IMR-90 (cell line): ENCODE measurements around the gene FBXW10B. TPM values are rescaled to one million over a fixed set of nuclear protein-coding genes. Genes with fewer than 3 reads are reported as not detected.

Source experiments
- ATAC-seq: fragments of 200-7000 bp; cut with Tn5 transposase; 2 replicates; pipeline ENCODE4 v1.9.1; 2020; ENCODE audit warnings: low read depth, mild to moderate bottlenecking, moderate library complexity
- BruUV-seq: library from RNA; stranded (reverse); fragments of 400-500 nt; replicated peaks from 2 replicates; lab custom pipeline; 2021; lab: Mats Ljungman, UMichigan
- CTCF ChIA-PET: fragments of 300-600 bp; formaldehyde crosslinking; extraction: SDS; loops from one replicate; lab custom pipeline; 2021; ENCODE audit warnings: antibody characterized with exemption; lab: Yijun Ruan, JAX
- POLR2A ChIA-PET: fragments of 300-600 bp; sonication (Branson Sonifier 250); formaldehyde crosslinking; loops from one replicate; lab custom pipeline; 2022; ENCODE audit warnings: antibody characterized with exemption; ENCODE audit not compliant: unreplicated experiment; lab: Charles Lee
- DNase-seq: peaks from one replicate; pipeline ENCODE4 v3.0.0; 2013
- H2AFZ ChIP-seq: replicated peaks from 2 replicates; pipeline ENCODE3; 2013; ENCODE audit warnings: low read length, mild to moderate bottlenecking; ENCODE audit not compliant: poor library complexity
- H2AK5ac ChIP-seq: 2 replicates; pipeline ENCODE4 v1.6.1; 2013; ENCODE audit warnings: low read depth, low read length, inconsistent platforms
- H2AK9ac ChIP-seq: replicated peaks from 2 replicates; pipeline ENCODE3; 2013; ENCODE audit warnings: mild to moderate bottlenecking, low read depth, low read length, moderate library complexity; ENCODE audit not compliant: poor library complexity
- H2BK120ac ChIP-seq: 2 replicates; pipeline ENCODE4 v1.6.1; 2013; ENCODE audit warnings: low read depth, low read length, inconsistent platforms
- H2BK15ac ChIP-seq: 3 replicates; pipeline ENCODE4 v1.6.1; 2013; ENCODE audit warnings: low read depth, low read length, inconsistent platforms
- H2BK20ac ChIP-seq: 2 replicates; pipeline ENCODE4 v1.6.1; 2013; ENCODE audit warnings: low read depth, mild to moderate bottlenecking, inconsistent platforms, low read length, moderate library complexity
- H2BK5ac ChIP-seq: 2 replicates; pipeline ENCODE4 v1.6.1; 2013; ENCODE audit warnings: mild to moderate bottlenecking, low read depth, low read length, inconsistent platforms; ENCODE audit not compliant: poor library complexity, severe bottlenecking
- H3K14ac ChIP-seq: replicated peaks from 2 replicates; pipeline ENCODE4 v1.6.1; 2013; ENCODE audit warnings: low read depth, low read length, inconsistent platforms
- H3K18ac ChIP-seq: 2 replicates; pipeline ENCODE4 v1.6.1; 2013; ENCODE audit warnings: low read depth, low read length, control low read depth
- H3K23ac ChIP-seq: 2 replicates; pipeline ENCODE4 v1.6.1; 2013; ENCODE audit warnings: low read depth, low read length, inconsistent platforms
- H3K27ac ChIP-seq: 2 replicates; pipeline ENCODE4 v1.5.1; 2013; ENCODE audit warnings: mild to moderate bottlenecking, control low read depth, low read length; ENCODE audit not compliant: insufficient read depth
- H3K27me3 ChIP-seq: 2 replicates; pipeline ENCODE4 v1.6.1; 2013; ENCODE audit warnings: low read length; ENCODE audit not compliant: control insufficient read depth, insufficient read depth
- H3K36me3 ChIP-seq: 2 replicates; pipeline ENCODE4 v1.6.1; 2013; ENCODE audit warnings: low read length, mixed read lengths; ENCODE audit not compliant: control insufficient read depth, insufficient read depth
- H3K4ac ChIP-seq: 2 replicates; pipeline ENCODE4 v1.6.1; 2013; ENCODE audit warnings: low read depth, low read length, inconsistent platforms
- H3K4me1 ChIP-seq: 2 replicates; pipeline ENCODE4 v1.6.1; 2013; ENCODE audit warnings: low read length, mixed read lengths; ENCODE audit not compliant: control insufficient read depth, insufficient read depth
- H3K4me2 ChIP-seq: 2 replicates; pipeline ENCODE4 v1.6.1; 2013; ENCODE audit warnings: low read depth, mild to moderate bottlenecking, control low read depth, low read length, moderate library complexity
- H3K4me3 ChIP-seq: 2 replicates; pipeline ENCODE4 v1.5.1; 2013; ENCODE audit warnings: low read depth, mild to moderate bottlenecking, control low read depth, low read length, moderate library complexity; ENCODE audit not compliant: insufficient read depth
- H3K56ac ChIP-seq: 2 replicates; pipeline ENCODE4 v1.6.1; 2013; ENCODE audit warnings: low read length, inconsistent platforms; ENCODE audit not compliant: insufficient read depth; ENCODE audit errors: extremely low read depth
- H3K79me1 ChIP-seq, 2 experiments: 2 replicates each; pipeline ENCODE4 v1.6.1; 2013; ENCODE audit warnings: low read length in 2 of 2, inconsistent platforms in 1 of 2, low read depth in 1 of 2
- H3K9ac ChIP-seq: 2 replicates; pipeline ENCODE4 v1.6.1; 2013; ENCODE audit warnings: low read depth, low read length, control low read depth
- H3K9me1 ChIP-seq: 2 replicates; pipeline ENCODE4 v1.6.1; 2013; ENCODE audit warnings: low read length, inconsistent platforms; ENCODE audit not compliant: insufficient read depth
- H3K9me3 ChIP-seq: 2 replicates; pipeline ENCODE4 v1.6.1; 2013; ENCODE audit warnings: low read length; ENCODE audit not compliant: control insufficient read depth, insufficient read depth
- H4K20me1 ChIP-seq: 2 replicates; pipeline ENCODE4 v1.6.1; 2013; ENCODE audit warnings: low read length, inconsistent platforms; ENCODE audit not compliant: insufficient read depth
- H4K5ac ChIP-seq: 2 replicates; pipeline ENCODE4 v1.6.1; 2013; ENCODE audit warnings: mild to moderate bottlenecking, low read depth, low read length, control low read depth
- H4K8ac ChIP-seq, 2 experiments: 2 replicates each; pipeline ENCODE4 v1.6.1; 2013; ENCODE audit warnings: low read depth in 2 of 2, low read length in 2 of 2, control low read depth in 1 of 2, inconsistent platforms in 1 of 2
- H4K91ac ChIP-seq: 2 replicates; pipeline ENCODE4 v1.6.1; 2013; ENCODE audit warnings: low read depth, low read length, inconsistent platforms; ENCODE audit not compliant: insufficient read depth
- BHLHE40 ChIP-seq: fragments of 150-350 bp; IDR thresholded peaks from 2 replicates; pipeline ENCODE4 v1.6.1; 2016; ENCODE audit warnings: mild to moderate bottlenecking, low read depth, low read length
- CHD1 ChIP-seq: IDR thresholded peaks from 2 replicates; pipeline ENCODE4 v1.6.1; 2012; ENCODE audit warnings: low read depth, low read length, improper control_type of control experiment
- FOS ChIP-seq: fragments of 150-350 bp; IDR thresholded peaks from 2 replicates; pipeline ENCODE4 v1.6.1; 2016; ENCODE audit warnings: low read depth, low read length
- MAFK ChIP-seq: IDR thresholded peaks from 2 replicates; pipeline ENCODE4 v1.6.1; 2012; ENCODE audit warnings: low read depth, low read length, improper control_type of control experiment
- MAZ ChIP-seq: IDR thresholded peaks from 2 replicates; pipeline ENCODE4 v1.6.1; 2012; ENCODE audit warnings: low read depth, mild to moderate bottlenecking, low read length, improper control_type of control experiment, moderate library complexity, borderline replicate concordance
- NFE2L2 ChIP-seq: fragments of 150-350 bp; IDR thresholded peaks from 2 replicates; pipeline ENCODE4 v1.6.1; 2016; ENCODE audit warnings: low read depth, mild to moderate bottlenecking, low read length
- POLR2A ChIP-seq: IDR thresholded peaks from 2 replicates; pipeline ENCODE4 v1.6.1; 2012; ENCODE audit warnings: mild to moderate bottlenecking, low read depth, low read length
- RCOR1 ChIP-seq: IDR thresholded peaks from 2 replicates; pipeline ENCODE4 v1.6.1; 2012; ENCODE audit warnings: mild to moderate bottlenecking, low read length, improper control_type of control experiment; ENCODE audit not compliant: insufficient replicate concordance
- SMC3 ChIP-seq: fragments of 150-350 bp; IDR thresholded peaks from 2 replicates; pipeline ENCODE4 v1.6.1; 2016; ENCODE audit warnings: low read depth, mild to moderate bottlenecking, antibody characterized with exemption, low read length, moderate library complexity
- WGBS, 2 experiments: methylation state at CpG; one replicate each; pipeline versions ENCODE4 v1.1.5 to v1.1.7; 2013; ENCODE audit warnings: missing lambda C conversion rate in 2 of 2; ENCODE audit not compliant: insufficient read length in 1 of 2; ENCODE audit errors: extremely low coverage in 2 of 2; 5-methylcytosine and 5-hydroxymethylcytosine counted together
- dilution Hi-C: fragments of 300-500 bp; cut with HindIII; formaldehyde crosslinking; loops from one replicate; pipeline ENCODE4 v1.14.3; 2018; ENCODE audit warnings: low sequenced_read_pairs; ENCODE audit not compliant: unreplicated experiment
- in situ Hi-C: fragments of 300-500 bp; cut with MboI; formaldehyde crosslinking; loops from 3 replicates; pipeline ENCODE4 v1.14.3; 2019; ENCODE audit warnings: low sequenced_read_pairs, inconsistent platforms, mixed read lengths
- intact Hi-C: fragments of 100-400 bp; cut with micrococcal nuclease; formaldehyde crosslinking; loops from 2 replicates; pipeline ENCODE4 v1.10.0; 2022
- polyA plus RNA-seq, 3 experiments: library from polyadenylated mRNA; depleted of rRNA; stranded (reverse); fragments of >200 nt; gene quantifications; 2 replicates each; pipeline ENCODE4 v1.2.3, GENCODE V29; 2012; ENCODE audit warnings: low replicate concordance in 1 of 3
- total RNA-seq: library from RNA; depleted of rRNA; stranded (reverse); fragments of >200 nt; gene quantifications from 2 replicates; pipeline ENCODE4 v1.2.3, GENCODE V29; 2012
- TF ChIP-seq, protein P1 (sequence below): fragments of 150-350 bp; IDR thresholded peaks from 2 replicates; pipeline ENCODE4 v1.6.1; 2017; ENCODE audit warnings: mild to moderate bottlenecking, antibody characterized with exemption, low read length, low read depth
- TF ChIP-seq, protein P2 (sequence below): fragments of 150-350 bp; IDR thresholded peaks from 2 replicates; pipeline ENCODE4 v1.6.1; 2016; ENCODE audit warnings: low read depth, mild to moderate bottlenecking, low read length, moderate library complexity, borderline replicate concordance

Gene FBXW10B
- total and polyA plus RNA-seq, 2 of the 4 experiments (the other 2 are of a cell fraction): under 0.01 to 0.43 TPM

DNA sequence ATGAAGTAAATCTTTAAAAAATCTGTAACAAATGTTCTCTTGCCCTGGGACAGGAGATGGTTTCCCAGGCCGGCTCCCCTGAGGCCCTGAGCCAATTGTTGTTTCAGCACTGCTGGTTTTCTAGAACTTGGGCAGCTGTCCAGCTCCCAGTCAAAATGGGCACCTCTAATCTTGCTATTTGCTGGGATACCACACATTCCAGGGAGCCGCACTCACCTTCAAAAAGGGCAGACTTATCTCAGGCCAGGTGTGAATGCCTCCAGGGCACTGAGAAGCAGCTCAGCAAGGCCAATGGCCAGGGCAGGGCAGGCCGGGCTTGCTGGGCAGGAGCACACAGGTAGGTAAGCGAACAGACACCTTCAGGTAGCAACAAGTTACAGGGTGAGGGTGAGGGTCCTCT lies 40.2 kb upstream of the FBXW10B start:
- H2BK20ac ChIP-seq: no peak overlapping the region
- H4K5ac ChIP-seq: no peak overlapping the region
- H3K4ac ChIP-seq: no peak overlapping the region
- no peak overlapping the region for H2BK120ac ChIP-seq
- peaks cover 4% of the 10 kb centered on the region for H3K36me3 ChIP-seq
- H2BK5ac ChIP-seq: no peak overlapping the region
- BruUV-seq: no TSS peak
- no peak overlapping the region for H3K56ac ChIP-seq
- H2AK9ac ChIP-seq: no peak overlapping the region
- no peak for DNase-seq
- WGBS, 2 experiments: 43% methylated on average over 1 of the region's 4 CpGs; no CpG with 5 or more reads in 1 of the 2 experiments
- no peak overlapping the region for H2BK15ac ChIP-seq
- no peak overlapping the region for H4K91ac ChIP-seq
- peaks cover 7% of the 10 kb centered on the region for H3K4me1 ChIP-seq
- no peak overlapping the region for H3K14ac ChIP-seq
- no peak for TF ChIP-seq SMC3
- TF ChIP-seq, protein P1, sequence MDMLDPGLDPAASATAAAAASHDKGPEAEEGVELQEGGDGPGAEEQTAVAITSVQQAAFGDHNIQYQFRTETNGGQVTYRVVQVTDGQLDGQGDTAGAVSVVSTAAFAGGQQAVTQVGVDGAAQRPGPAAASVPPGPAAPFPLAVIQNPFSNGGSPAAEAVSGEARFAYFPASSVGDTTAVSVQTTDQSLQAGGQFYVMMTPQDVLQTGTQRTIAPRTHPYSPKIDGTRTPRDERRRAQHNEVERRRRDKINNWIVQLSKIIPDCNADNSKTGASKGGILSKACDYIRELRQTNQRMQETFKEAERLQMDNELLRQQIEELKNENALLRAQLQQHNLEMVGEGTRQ: no peak
- TF ChIP-seq, protein P2, sequence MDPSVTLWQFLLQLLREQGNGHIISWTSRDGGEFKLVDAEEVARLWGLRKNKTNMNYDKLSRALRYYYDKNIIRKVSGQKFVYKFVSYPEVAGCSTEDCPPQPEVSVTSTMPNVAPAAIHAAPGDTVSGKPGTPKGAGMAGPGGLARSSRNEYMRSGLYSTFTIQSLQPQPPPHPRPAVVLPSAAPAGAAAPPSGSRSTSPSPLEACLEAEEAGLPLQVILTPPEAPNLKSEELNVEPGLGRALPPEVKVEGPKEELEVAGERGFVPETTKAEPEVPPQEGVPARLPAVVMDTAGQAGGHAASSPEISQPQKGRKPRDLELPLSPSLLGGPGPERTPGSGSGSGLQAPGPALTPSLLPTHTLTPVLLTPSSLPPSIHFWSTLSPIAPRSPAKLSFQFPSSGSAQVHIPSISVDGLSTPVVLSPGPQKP: no peak
- TF ChIP-seq MAZ: no peak
- TF ChIP-seq BHLHE40: no peak
- TF ChIP-seq FOS: no peak
- TF ChIP-seq NFE2L2: no peak
- no peak for TF ChIP-seq RCOR1
- TF ChIP-seq POLR2A: no peak
- TF ChIP-seq MAFK: no peak
- no peak for TF ChIP-seq CHD1
- no peak overlapping the region for H2AK5ac ChIP-seq
- no peak overlapping the region for H2AFZ ChIP-seq
- no peaks in the 10 kb centered on the region for H3K27me3 ChIP-seq
- ChIA-PET CTCF (interaction anchor here (0.5 kb wide), 1 partner anchor 101 kb away, joined by 3 read pairs; no protein-coding TSS in a partner anchor), POLR2A (no interaction called here)
- H3K9me3 ChIP-seq: no peaks in the 10 kb centered on the region
- no peak overlapping the region for H4K8ac ChIP-seq
- no peak overlapping the region for H3K4me3 ChIP-seq
- no peak overlapping the region for H3K4me2 ChIP-seq
- no peaks in the 10 kb centered on the region; the same call in 1 of the 2 replicates for H3K9me1 ChIP-seq
- dilution Hi-C loops: no loop called here
- ATAC-seq: no peak
- H4K20me1 ChIP-seq: no peaks in the 10 kb centered on the region
- intact Hi-C loops: no loop called here
- in situ Hi-C loops: loop anchor here (25.0 kb wide), 1 partner anchor 397 kb away; the partner anchor contains the start of gene PMP22
- no peaks in the 10 kb centered on the region for H3K79me1 ChIP-seq
- no peak overlapping the region for H3K27ac ChIP-seq
- H3K23ac ChIP-seq: no peak overlapping the region
- no peak overlapping the region for H3K9ac ChIP-seq
- no peak overlapping the region for H3K18ac ChIP-seq
